ENCODE measurements around the gene NMB. TPM values are rescaled to one million over a fixed set of nuclear protein-coding genes. Genes with fewer than 3 reads are reported as not detected.
"Not testable (repeated sequence)": the region's sequence is repeated elsewhere in the genome, so short reads cannot be mapped to it uniquely, and the experiment has no call there.

Gene NMB
- total RNA-seq, 1 donor from 2014 or later, result 7.3 TPM

- DNase-seq (ENCODE audit: low read depth, low spot score), result no peak
Measured at GRCh38 chr15:84656972-84657371, 1.0 kb downstream of the NMB start.

- no peak for DNase-seq (ENCODE audit: low read depth, low spot score)
Measured at GRCh38 chr15:84654689-84655453, 3.1 kb downstream of the NMB start.

GRCh38 chr15:84653910-84654688 is 3.9 kb downstream of the NMB start, which contains the start of gene WDR73:
WDR73 (minus strand) TSS chr15:84654283; CDS start chr15:84654274, 9 bp downstream.
- DNase-seq (ENCODE audit: low read depth, low spot score), result peak; percentile 73

GRCh38 chr15:84653584-84653909 is 4.5 kb downstream of the NMB start:
- DNase-seq (ENCODE audit: low read depth, low spot score), result no peak

GRCh38 chr15:84649706-84650105 is 8.3 kb downstream of the NMB start:
- DNase-seq (ENCODE audit: low read depth, low spot score), result no peak

- no peak for DNase-seq (ENCODE audit: low read depth, low spot score)
Measured at GRCh38 chr15:84648539-84648938, 9.5 kb downstream of the NMB start.

- DNase-seq (ENCODE audit: low read depth, low spot score), result no peak
Measured at GRCh38 chr15:84647726-84648125, 10.3 kb downstream of the NMB start.

- no peak for DNase-seq (ENCODE audit: low read depth, low spot score)
Measured at GRCh38 chr15:84645997-84646396, 12.0 kb downstream of the NMB start.

GRCh38 chr15:84645496-84645895 is 12.5 kb downstream of the NMB start:
- DNase-seq (ENCODE audit: low read depth, low spot score), result no peak

GRCh38 chr15:84643838-84644237 is 14.2 kb downstream of the NMB start:
- no peak for DNase-seq (ENCODE audit: low read depth, low spot score)

GRCh38 chr15:84642640-84643039 is 15.4 kb downstream of the NMB start:
- DNase-seq (ENCODE audit: low read depth, low spot score), result not testable (repeated sequence)

- DNase-seq (ENCODE audit: low read depth, low spot score), result not testable (repeated sequence)
Measured at GRCh38 chr15:84641871-84642270, 16.1 kb downstream of the NMB start.

- DNase-seq (ENCODE audit: low read depth, low spot score), result no peak
Measured at GRCh38 chr15:84638103-84638502, 19.9 kb downstream of the NMB start.

- DNase-seq (ENCODE audit: low read depth, low spot score), result no peak
Measured at GRCh38 chr15:84634228-84634837, 23.7 kb downstream of the NMB start.

- no peak for DNase-seq (ENCODE audit: low read depth, low spot score)
Measured at GRCh38 chr15:84633311-84634227, 24.4 kb downstream of the NMB start.

GRCh38 chr15:84631706-84632272 is 26.2 kb downstream of the NMB start:
- DNase-seq (ENCODE audit: low read depth, low spot score), result no peak

- no peak for DNase-seq (ENCODE audit: low read depth, low spot score)
Measured at GRCh38 chr15:84629033-84629432, 29.0 kb downstream of the NMB start.

- DNase-seq (ENCODE audit: low read depth, low spot score), result no peak
Measured at GRCh38 chr15:84625123-84625522, 32.9 kb downstream of the NMB start.

- no peak for DNase-seq (ENCODE audit: low read depth, low spot score)
Measured at GRCh38 chr15:84624359-84624758, 33.6 kb downstream of the NMB start.

GRCh38 chr15:84621358-84621979 is 36.5 kb downstream of the NMB start:
- no peak for DNase-seq (ENCODE audit: low read depth, low spot score)

Measured in pulmonary artery endothelial cell (primary cell).